Stimulated activated naive CD4-positive, alpha-beta T cell treated with Interleukin-2 at 50 U/mL for 16 hours (primary cell): Measurements from ENCODE around the gene SCTR.
"Not testable (repeated sequence)": the region's sequence is repeated elsewhere in the genome, so short reads cannot be mapped to it uniquely, and the experiment has no call there.

Source experiments
- DNase-seq: peaks from one replicate; lab custom pipeline; 2025; lab: John Stamatoyannopoulos, UW

The SCTR gene

GRCh38 chr2:119408221-119408619 is 116.1 kb downstream of the SCTR start:
- no peak for DNase-seq

GRCh38 chr2:119407430-119408220 is 116.7 kb downstream of the SCTR start:
- DNase-seq, result no peak

- DNase-seq, result no peak
Measured at GRCh38 chr2:119405151-119405550, 119.1 kb downstream of the SCTR start.

DNA sequence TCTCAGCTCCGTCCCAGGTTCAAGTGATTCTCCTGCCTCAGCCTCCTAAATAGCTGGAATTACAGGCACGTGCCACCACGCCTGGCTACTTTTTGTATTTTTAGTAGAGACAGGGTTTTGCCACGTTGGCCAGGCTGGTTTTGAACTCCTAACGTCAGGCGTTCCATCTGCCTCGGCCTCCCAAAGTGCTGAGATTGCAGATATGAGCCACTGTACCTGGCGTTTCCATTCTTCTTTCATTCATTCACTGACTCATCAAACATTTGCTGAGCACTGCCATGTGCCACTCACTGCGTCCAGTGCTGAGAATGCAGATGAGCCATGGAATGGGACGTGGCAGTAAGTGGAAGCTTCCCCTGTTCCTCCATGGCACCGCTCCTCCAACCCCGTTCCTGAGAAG is 120.7 kb downstream of the SCTR start:
- not testable (repeated sequence) for DNase-seq

- DNase-seq, result no peak
Measured at GRCh38 chr2:119402645-119403560, 121.4 kb downstream of the SCTR start.

DNA sequence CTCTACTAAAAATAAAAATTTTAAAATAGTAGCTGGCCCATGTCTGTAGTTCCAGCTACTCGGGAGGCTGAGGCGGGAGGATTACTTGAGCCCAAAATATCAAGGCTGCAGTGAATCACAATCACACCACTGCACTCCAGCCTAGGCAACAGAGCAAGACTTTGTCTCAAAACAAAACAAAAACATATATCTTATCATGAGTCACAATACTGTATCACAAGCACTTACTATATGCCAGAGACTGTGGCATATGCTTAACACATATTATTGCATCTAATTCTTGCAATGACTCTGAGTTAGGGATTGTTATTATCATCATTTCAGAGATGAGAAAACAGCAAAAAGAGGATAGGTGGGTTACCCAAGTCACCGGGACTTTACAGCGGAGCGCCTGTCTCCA is 122.2 kb downstream of the SCTR start:
- no peak for DNase-seq

GRCh38 chr2:119397196-119397595 is 127.1 kb downstream of the SCTR start:
- DNase-seq, result no peak

- DNase-seq, result no peak
Measured at GRCh38 chr2:119393971-119394748, 130.1 kb downstream of the SCTR start.
